ENCODE measurements around the gene SSBP4. TPM values are rescaled to one million over a fixed set of nuclear protein-coding genes. Genes with fewer than 3 reads are reported as not detected.

Gene SSBP4
- 71.0 and 93.2 TPM in 2 replicates for total RNA-seq

GRCh38 chr19:18419195-18419698 lies at the start of gene SSBP4:
Gene SSBP4 (plus strand): TSS chr19:18419398. CDS start chr19:18419649, 251 bp downstream.

DNA sequence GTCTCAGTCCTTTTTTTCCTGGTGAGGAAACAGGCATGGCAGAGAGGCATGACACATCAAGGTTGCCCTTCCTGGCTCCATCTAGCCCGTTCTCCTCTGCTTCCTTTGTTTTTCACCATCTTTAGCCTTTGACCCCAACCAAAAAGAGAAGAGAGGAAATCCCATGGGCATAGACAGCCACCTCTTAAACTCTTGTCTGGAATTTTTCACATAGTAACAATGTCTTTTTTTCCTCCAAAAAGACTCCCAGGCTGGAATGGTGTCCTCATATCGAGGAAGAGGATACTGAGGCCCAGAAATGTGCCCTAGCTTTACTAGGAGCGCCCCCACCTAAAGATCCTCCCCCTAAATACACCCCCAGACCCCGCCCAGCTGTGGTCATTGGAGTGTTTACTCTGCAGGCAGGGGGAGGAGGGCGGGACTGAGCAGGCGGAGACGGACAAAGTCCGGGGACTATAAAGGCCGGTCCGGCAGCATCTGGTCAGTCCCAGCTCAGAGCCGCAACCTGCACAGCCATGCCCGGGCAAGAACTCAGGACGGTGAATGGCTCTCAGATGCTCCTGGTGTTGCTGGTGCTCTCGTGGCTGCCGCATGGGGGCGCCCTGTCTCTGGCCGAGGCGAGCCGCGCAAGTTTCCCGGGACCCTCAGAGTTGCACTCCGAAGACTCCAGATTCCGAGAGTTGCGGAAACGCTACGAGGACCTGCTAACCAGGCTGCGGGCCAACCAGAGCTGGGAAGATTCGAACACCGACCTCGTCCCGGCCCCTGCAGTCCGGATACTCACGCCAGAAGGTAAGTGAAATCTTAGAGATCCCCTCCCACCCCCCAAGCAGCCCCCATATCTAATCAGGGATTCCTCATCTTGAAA lies 33.3 kb upstream of the SSBP4 start, which contains the start of gene GDF15:
Gene GDF15, plus strand, starts transcription at position 484 of the 868 bp plus-strand sequence. Its CDS starts 32 bp downstream, at position 516.

DNA sequence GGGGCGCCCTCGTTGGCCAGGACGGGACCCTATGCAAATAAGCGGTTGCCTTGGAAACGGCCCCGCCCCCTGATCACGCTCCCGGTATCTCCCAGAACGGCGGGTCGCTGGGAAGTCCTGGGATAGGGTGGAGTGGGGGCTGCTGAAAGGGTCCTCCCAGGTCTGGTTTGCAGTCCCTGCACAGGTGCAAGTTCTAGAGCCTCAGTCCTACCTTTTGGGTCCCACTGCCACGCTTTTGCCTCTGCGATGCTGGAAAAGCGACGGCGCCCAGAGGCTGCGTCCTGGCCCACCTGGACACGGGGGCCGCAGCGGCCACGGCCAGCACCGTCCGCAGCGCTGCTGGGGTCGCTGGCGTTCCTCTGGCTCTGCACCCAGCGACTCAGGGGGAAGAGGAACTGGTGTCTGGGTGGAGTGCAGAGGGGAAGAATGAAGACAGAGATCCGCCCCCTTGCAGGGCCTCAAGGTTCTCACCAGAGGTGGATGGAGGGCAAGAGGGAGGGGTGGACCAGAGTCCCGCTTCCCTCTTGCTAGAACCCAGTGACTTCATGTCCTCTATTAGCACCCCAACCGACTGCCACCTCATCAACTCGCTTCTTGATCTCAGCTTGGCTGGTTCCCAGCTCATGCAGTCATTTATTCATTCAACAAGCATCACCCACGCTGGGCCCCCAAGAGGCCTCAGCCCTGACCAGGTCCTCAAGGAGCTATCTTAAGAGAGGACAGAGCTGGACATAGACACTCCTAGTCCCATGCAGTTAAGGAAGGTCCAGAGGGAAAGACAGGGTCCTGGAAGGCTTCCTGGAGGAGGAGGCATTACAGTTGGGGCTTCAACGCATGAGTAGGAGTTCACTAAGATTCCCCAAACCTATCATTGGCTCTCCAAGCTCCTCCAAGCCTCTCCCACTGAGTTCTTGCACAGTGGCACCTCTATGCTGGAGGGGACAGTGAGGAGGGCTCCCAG lies 21.7 kb upstream of the SSBP4 start, which contains the start of gene LRRC25:
Gene LRRC25, minus strand, starts transcription at position 381 of the 961 bp plus-strand sequence. CDS start 659 bp downstream, outside the sequence.

GRCh38 chr19:18437491-18438330 lies 18.5 kb downstream of the SSBP4 start, which contains the start of gene ISYNA1:
Gene ISYNA1 (minus strand): TSS chr19:18438133. CDS start chr19:18437979, 154 bp downstream.

Other genes starting within 250 kb of the SSBP4 start
- gene IFI30, start 245.6 kb upstream of the SSBP4 start, total RNA-seq = 3.3 TPM in 1 of 2 replicates, not detected in the other
- gene MPV17L2, start 226.2 kb upstream of the SSBP4 start, total RNA-seq = 9.4 and 15.3 TPM in 2 replicates
- under 0.01 TPM in 1 of 2 replicates, not detected in the other for gene RAB3A, start 215.4 kb upstream of the SSBP4 start, total RNA-seq
- gene PDE4C, start 193.0 kb upstream of the SSBP4 start, total RNA-seq = 0.15 TPM in 1 of 2 replicates, not detected in the other
- under 0.01 TPM in 2 replicates for gene IQCN, start 144.9 kb upstream of the SSBP4 start, total RNA-seq
- gene JUND, start 137.8 kb upstream of the SSBP4 start, total RNA-seq = 58.8 and 80.2 TPM in 2 replicates
- gene LSM4, start 96.3 kb upstream of the SSBP4 start, total RNA-seq = 128 and 177 TPM in 2 replicates
- gene PGPEP1, start 78.8 kb upstream of the SSBP4 start, total RNA-seq = 13.3 and 19.9 TPM in 2 replicates
- gene GDF15, start 33.2 kb upstream of the SSBP4 start, total RNA-seq = 108 and 126 TPM in 2 replicates
- not detected in 2 replicates for gene LRRC25, start 21.8 kb upstream of the SSBP4 start, total RNA-seq
- 24.6 and 37.7 TPM in 2 replicates for gene ISYNA1, start 18.7 kb downstream of the SSBP4 start, total RNA-seq
- 10.2 and 10.4 TPM in 2 replicates for gene ELL, start 102.7 kb downstream of the SSBP4 start, total RNA-seq
- gene FKBP8, start 124.2 kb downstream of the SSBP4 start, total RNA-seq = 136 and 184 TPM in 2 replicates
- gene KXD1, start 138.5 kb downstream of the SSBP4 start, total RNA-seq = 55.3 and 71.5 TPM in 2 replicates
- 460 and 873 TPM in 2 replicates for gene UBA52, start 152.5 kb downstream of the SSBP4 start, total RNA-seq
- 79.9 and 109 TPM in 2 replicates for gene REX1BD, start 169.4 kb downstream of the SSBP4 start, total RNA-seq
- gene CRLF1, start 187.4 kb downstream of the SSBP4 start, total RNA-seq = not detected in 2 replicates
- under 0.01 and 0.15 TPM in 2 replicates for gene TMEM59L, start 193.5 kb downstream of the SSBP4 start, total RNA-seq
- 2.3 and 4.2 TPM in 2 replicates for gene KLHL26, start 217.6 kb downstream of the SSBP4 start, total RNA-seq

Data from epithelial cell of umbilical artery (primary cell).